HepG2 (cell line): ENCODE data around the gene IGFLR1. TPM values are rescaled to one million over a fixed set of nuclear protein-coding genes. Genes with fewer than 3 reads are reported as not detected.

Experiments
- FOXM1 ChIP-seq: sonication (generic); formaldehyde crosslinking; IDR thresholded peaks from 2 replicates; pipeline ENCODE4 v1.5.0; 2020; ENCODE audit warnings: missing genetic modification reagents
- GATAD1 ChIP-seq: IDR thresholded peaks from 2 replicates; pipeline ENCODE4 v1.6.1; 2016; ENCODE audit warnings: missing genetic modification reagents, missing compliant biosample characterization
- IKZF1 ChIP-seq: fragments of 450-650 bp; IDR thresholded peaks from 2 replicates; pipeline ENCODE4 v1.7.1; 2016
- KLF15 ChIP-seq: sonication (generic); formaldehyde crosslinking; IDR thresholded peaks from 2 replicates; pipeline ENCODE4 v1.8.1; 2023; ENCODE audit warnings: borderline replicate concordance, mild to moderate bottlenecking, inconsistent platforms, missing genetic modification reagents, mixed read lengths
- MAFF ChIP-seq: IDR thresholded peaks from 2 replicates; pipeline ENCODE4 v1.6.1; 2011; ENCODE audit warnings: low read depth, low read length, improper control_type of control experiment
- NR2F2 ChIP-seq: IDR thresholded peaks from 2 replicates; pipeline ENCODE4 v1.6.1; 2012; ENCODE audit warnings: low read depth, inconsistent platforms, borderline replicate concordance
- PAWR ChIP-seq: sonication (generic); formaldehyde crosslinking; IDR thresholded peaks from 2 replicates; pipeline ENCODE4 v1.4.0; 2020; ENCODE audit warnings: missing genetic modification reagents, mild to moderate bottlenecking, borderline replicate concordance
- RARG ChIP-seq: sonication (generic); formaldehyde crosslinking; IDR thresholded peaks from 2 replicates; pipeline ENCODE4 v1.4.0; 2020; ENCODE audit warnings: low read depth, mild to moderate bottlenecking, missing genetic modification reagents
- STAT6 ChIP-seq: sonication (generic); formaldehyde crosslinking; IDR thresholded peaks from 2 replicates; pipeline ENCODE4 v1.4.0; 2020; ENCODE audit warnings: missing genetic modification reagents, mild to moderate bottlenecking, borderline replicate concordance
- YY1 ChIP-seq: IDR thresholded peaks from 2 replicates; pipeline ENCODE4 v1.6.1; 2011; ENCODE audit warnings: low read length, low read depth, moderate library complexity, mild to moderate bottlenecking; ENCODE audit not compliant: insufficient read depth, insufficient replicate concordance
- ZBTB21 ChIP-seq: sonication (generic); formaldehyde crosslinking; IDR thresholded peaks from 2 replicates; pipeline ENCODE4 v1.4.0; 2020; ENCODE audit warnings: missing genetic modification reagents
- ZBTB33 ChIP-seq: sonication (generic); formaldehyde crosslinking; IDR thresholded peaks from 2 replicates; pipeline ENCODE4 v1.4.0; 2020; ENCODE audit warnings: missing genetic modification reagents
- ZBTB49 ChIP-seq: sonication (generic); formaldehyde crosslinking; IDR thresholded peaks from 2 replicates; pipeline ENCODE4 v1.4.0; 2020; ENCODE audit warnings: missing genetic modification reagents, borderline replicate concordance
- ZNF235 ChIP-seq: sonication (generic); formaldehyde crosslinking; IDR thresholded peaks from 2 replicates; pipeline ENCODE4 v1.8.1; 2023; ENCODE audit warnings: mild to moderate bottlenecking, missing genetic modification reagents, borderline replicate concordance
- ZNF263 ChIP-seq: sonication (generic); formaldehyde crosslinking; IDR thresholded peaks from 2 replicates; pipeline ENCODE4 v1.4.0; 2020; ENCODE audit warnings: missing genetic modification reagents
- ZNF431 ChIP-seq: sonication (generic); formaldehyde crosslinking; IDR thresholded peaks from 2 replicates; pipeline ENCODE4 v1.9.0; 2022; ENCODE audit warnings: missing genetic modification reagents, low read depth, mild to moderate bottlenecking, borderline replicate concordance
- ZNF468 ChIP-seq: sonication (generic); formaldehyde crosslinking; IDR thresholded peaks from 2 replicates; pipeline ENCODE4 v1.8.0; 2022; ENCODE audit warnings: mild to moderate bottlenecking, moderate library complexity, missing genetic modification reagents
- ZNF512 ChIP-seq: sonication (generic); formaldehyde crosslinking; IDR thresholded peaks from 2 replicates; pipeline ENCODE4 v1.4.0; 2020; ENCODE audit warnings: mild to moderate bottlenecking, missing genetic modification reagents
- ZNF530 ChIP-seq: sonication (generic); formaldehyde crosslinking; IDR thresholded peaks from 2 replicates; pipeline ENCODE4 v1.5.0; 2020; ENCODE audit warnings: low read depth, mild to moderate bottlenecking, missing genetic modification reagents
- ZNF577 ChIP-seq: sonication (generic); formaldehyde crosslinking; IDR thresholded peaks from 2 replicates; pipeline ENCODE4 v1.4.0; 2020; ENCODE audit warnings: mild to moderate bottlenecking, low read depth, missing genetic modification reagents, borderline replicate concordance
- ZNF615 ChIP-seq: sonication (generic); formaldehyde crosslinking; IDR thresholded peaks from 2 replicates; pipeline ENCODE4 v1.5.0; 2020; ENCODE audit warnings: mild to moderate bottlenecking, missing genetic modification reagents, borderline replicate concordance
- ZNF720 ChIP-seq: sonication (generic); formaldehyde crosslinking; IDR thresholded peaks from 2 replicates; pipeline ENCODE4 v1.4.0; 2020; ENCODE audit warnings: missing genetic modification reagents
- polyA plus RNA-seq, 8 experiments: library from polyadenylated mRNA; depleted of rRNA in 3 of 8; stranded (reverse) in 7 of 8; unstranded in 1 of 8; fragments of >200 nt; fragmentation: Illumina TruSeq in 4 of 8; extraction: Trizol in 4 of 8; gene quantifications; 2 replicates each; pipeline versions ENCODE4 v1.2.1 to v1.2.3, GENCODE V29; 2011 to 2016; ENCODE audit warnings: low read depth in 4 of 8, missing spikeins in 1 of 8, mixed read lengths in 1 of 8; ENCODE audit not compliant: insufficient read depth in 1 of 8
- total RNA-seq, 5 experiments: library from RNA; depleted of rRNA; stranded (reverse); fragments of >200 nt; fragmentation: Illumina TruSeq; extraction: Trizol; gene quantifications; 2 replicates each; pipeline ENCODE4 v1.2.3, GENCODE V29; 2016; ENCODE audit warnings: low read depth in 1 of 5

IGFLR1 gene
- total and polyA plus RNA-seq, 2 of the 13 experiments (the other 11 are each of a cell fraction or from before 2014, with no cell fraction given) = 5.4 to 8.9 TPM

GRCh38 chr19:35717665-35718344 is 24.4 kb downstream of the IGFLR1 start, which contains the start of gene KMT2B (continued):
- TF ChIP-seq ZBTB33 (CRISPR knock-in tag) = no peak
- TF ChIP-seq ZNF577 (CRISPR knock-in tag) = no peak
- TF ChIP-seq STAT6 (CRISPR knock-in tag) = no peak
- no peak for TF ChIP-seq ZBTB21 (CRISPR knock-in tag)
- TF ChIP-seq ZNF615 (CRISPR knock-in tag) = no peak
- no peak for TF ChIP-seq RARG (CRISPR knock-in tag)
- TF ChIP-seq ZNF512 = no peak
- TF ChIP-seq ZBTB49 (CRISPR knock-in tag) = no peak
- no peak for TF ChIP-seq ZNF431 (CRISPR knock-in tag)
- TF ChIP-seq FOXM1 (CRISPR knock-in tag) = no peak
- no peak for TF ChIP-seq ZNF263 (CRISPR knock-in tag)
- no peak for TF ChIP-seq KLF15
- TF ChIP-seq GATAD1 (CRISPR knock-in tag) = peak; percentile 17; the same call in 1 of the 2 replicates
- TF ChIP-seq ZNF235 = no peak
- no peak for TF ChIP-seq MAFF
- no peak for TF ChIP-seq IKZF1
- TF ChIP-seq ZNF468 = no peak
- no peak for TF ChIP-seq ZNF530 (CRISPR knock-in tag)
- TF ChIP-seq ZNF720 (CRISPR knock-in tag) = no peak
- TF ChIP-seq YY1 = peak; percentile 69
- no peak for TF ChIP-seq PAWR (CRISPR knock-in tag)
- TF ChIP-seq NR2F2 = no peak
